ENCODE measurements around the gene LEKR1.

DNA sequence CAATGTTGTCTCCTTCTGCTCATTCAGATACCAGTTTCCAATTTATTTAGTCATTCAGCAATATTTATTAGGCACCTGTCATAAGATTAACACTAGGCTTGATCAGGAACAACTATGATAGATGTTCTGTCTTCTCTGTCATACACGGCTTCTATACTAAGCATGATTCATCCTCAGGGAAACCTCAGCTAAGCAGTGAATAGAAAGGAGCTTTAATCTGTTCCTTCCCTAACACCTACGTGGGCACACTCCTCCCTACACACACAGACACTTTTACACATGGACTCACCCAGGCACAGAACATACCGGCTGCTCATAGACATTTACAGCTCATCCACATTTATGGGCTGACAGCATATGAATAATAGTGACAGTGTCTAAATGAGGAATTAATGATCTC is 136.9 kb downstream of the LEKR1 start:
- TF ChIP-seq ZNF274 (IDR thresholded peaks at IDR 0.05; ENCODE audit: low read depth, low read length) = no peak
- TF ChIP-seq SUZ12 (IDR thresholded peaks at IDR 0.05; ENCODE audit: extremely low read depth, insufficient read depth, insufficient read length) = no peak
- no peak for TF ChIP-seq YY1 (IDR thresholded peaks at IDR 0.05; ENCODE audit: insufficient read depth, insufficient read length)
